HCT116 (cell line): ENCODE data around the gene BOC. TPM values are rescaled to one million over a fixed set of nuclear protein-coding genes. Genes with fewer than 3 reads are reported as not detected.

Experiments
- ATAC-seq: fragments of 200-7000 bp; cut with Tn5 transposase; 2 replicates; pipeline ENCODE4 v1.9.1; 2020; ENCODE audit warnings: mild to moderate bottlenecking, moderate library complexity
- BruUV-seq: library from RNA; stranded (reverse); fragments of 400-500 nt; replicated peaks from 2 replicates; lab custom pipeline; 2021; lab: Mats Ljungman, UMichigan
- CTCF ChIA-PET: fragments of 300-600 bp; sonication (Branson Sonifier 250); formaldehyde crosslinking; loops from one replicate; lab custom pipeline; 2021; ENCODE audit warnings: antibody characterized with exemption; lab: Charles Lee
- POLR2A ChIA-PET: fragments of 300-600, 350-600 bp; sonication (Branson Sonifier 250); formaldehyde crosslinking; loops from one replicate; lab custom pipeline; 2021; ENCODE audit warnings: antibody characterized with exemption; lab: Charles Lee
- RAD21 ChIA-PET, 2 experiments: fragments of 300-600 bp; sonication (Branson Sonifier 250); formaldehyde crosslinking; loops; one replicate each; lab custom pipeline; 2023; ENCODE audit warnings: low total read pairs in 2 of 2; ENCODE audit not compliant: uncharacterized antibody in 2 of 2, unreplicated experiment in 2 of 2, low non-redundant PET in 1 of 2; lab: Charles Lee
- DNase-seq: peaks from one replicate; pipeline ENCODE4 v3.0.0-alpha.2; 2010; ENCODE audit warnings: low read depth, low spot score
- H2AFZ ChIP-seq: fragments of 200-600 bp; shearing (Covaris generic), sonication (generic); 2 replicates; pipeline ENCODE4 v1.6.1; 2017; ENCODE audit warnings: low read depth, mixed run types, mixed read lengths, antibody characterized with exemption, low read length; ENCODE audit not compliant: poor library complexity, severe bottlenecking
- H3K27ac ChIP-seq: 2 replicates; pipeline ENCODE4 v1.5.1; 2012; ENCODE audit warnings: low read depth, low read length
- H3K27me3 ChIP-seq: fragments of 200-600 bp; sonication (generic); 2 replicates; pipeline ENCODE4 v1.6.1; 2016; ENCODE audit warnings: mixed run types, low read length, mixed read lengths; ENCODE audit not compliant: insufficient read depth
- H3K36me3 ChIP-seq, 2 experiments: fragments of 200-500 bp in 1 of 2; fragments of 200-600 bp in 1 of 2; sonication (Bioruptor generic) in 1 of 2; sonication (generic) in 1 of 2; 2 replicates each; pipeline versions ENCODE4 v1.5.1 to v1.6.1; 2014 to 2016; ENCODE audit warnings: low read length in 2 of 2, inconsistent platforms in 1 of 2, mixed read lengths in 1 of 2, mixed run types in 1 of 2; ENCODE audit not compliant: insufficient read depth in 2 of 2, control insufficient read depth in 1 of 2
- H3K4me1 ChIP-seq, 2 experiments: fragments of 200-600 bp in 1 of 2; sonication (generic) in 1 of 2; 2 replicates each; pipeline versions ENCODE4 v1.5.1 to v1.6.1; 2012 to 2017; ENCODE audit warnings: low read length in 2 of 2, inconsistent platforms in 1 of 2, mild to moderate bottlenecking in 1 of 2, mixed read lengths in 1 of 2, mixed run types in 1 of 2, moderate library complexity in 1 of 2; ENCODE audit not compliant: insufficient read depth in 2 of 2, control insufficient read depth in 1 of 2
- H3K4me2 ChIP-seq: fragments of 200-600 bp; sonication (generic); 2 replicates; pipeline ENCODE4 v1.6.1; 2017; ENCODE audit warnings: mixed run types, low read length, mixed read lengths
- H3K4me3 ChIP-seq, 2 experiments: fragments of 200-600 bp in 1 of 2; sonication (generic) in 1 of 2; replicated peaks in 1 of 2; 2 replicates each; pipeline ENCODE4 v1.5.1; 2011 to 2016; ENCODE audit warnings: low read length in 2 of 2, control low read depth in 1 of 2, low read depth in 1 of 2, mild to moderate bottlenecking in 1 of 2, mixed read lengths in 1 of 2, mixed run types in 1 of 2
- H3K79me2 ChIP-seq: fragments of 200-600 bp; sonication (generic); 2 replicates; pipeline ENCODE4 v1.6.1; 2017; ENCODE audit warnings: mild to moderate bottlenecking, mixed run types, low read length, moderate library complexity, mixed read lengths; ENCODE audit not compliant: insufficient read depth
- H3K9ac ChIP-seq: fragments of 200-600 bp; sonication (generic); 2 replicates; pipeline ENCODE4 v1.6.1; 2016; ENCODE audit warnings: low read length, mixed read lengths
- H3K9me2 ChIP-seq: fragments of 200-600 bp; sonication (generic), shearing (Covaris generic); 2 replicates; pipeline ENCODE4 v1.6.1; 2017; ENCODE audit warnings: mixed run types, mild to moderate bottlenecking, moderate library complexity; ENCODE audit not compliant: insufficient read depth
- H3K9me3 ChIP-seq, 2 experiments: fragments of 200-500 bp in 1 of 2; fragments of 200-600 bp in 1 of 2; sonication (Bioruptor generic) in 1 of 2; sonication (generic) in 1 of 2; 2 replicates each; pipeline ENCODE4 v1.6.1; 2014 to 2017; ENCODE audit warnings: low read length in 2 of 2, mixed read lengths in 2 of 2, inconsistent platforms in 1 of 2, low read depth in 1 of 2, mild to moderate bottlenecking in 1 of 2, mixed run types in 1 of 2, moderate library complexity in 1 of 2; ENCODE audit not compliant: control insufficient read depth in 1 of 2, insufficient read depth in 1 of 2
- H4K20me1 ChIP-seq: fragments of 200-600 bp; sonication (generic), shearing (Covaris generic); 2 replicates; pipeline ENCODE4 v1.6.1; 2017; ENCODE audit warnings: mixed run types, mild to moderate bottlenecking, moderate library complexity; ENCODE audit not compliant: insufficient read depth
- ATF3 ChIP-seq: IDR thresholded peaks from 2 replicates; pipeline ENCODE4 v1.6.1; 2012
- CBX3 ChIP-seq: IDR thresholded peaks from 2 replicates; pipeline ENCODE4 v1.6.1; 2012; ENCODE audit warnings: low read depth
- CTCF ChIP-seq, 3 experiments: fragments of 200-600 bp in 1 of 3; sonication (generic) in 1 of 3; IDR thresholded peaks in 2 of 3; conservative IDR thresholded peaks in 1 of 3; 2 replicates each; pipeline ENCODE4 v1.5.1; 2012 to 2017; ENCODE audit warnings: low read depth in 2 of 3, low read length in 2 of 3, antibody characterized with exemption in 1 of 3, borderline replicate concordance in 1 of 3, control low read depth in 1 of 3, mild to moderate bottlenecking in 1 of 3, mixed read lengths in 1 of 3, mixed run types in 1 of 3, moderate library complexity in 1 of 3; ENCODE audit not compliant: insufficient read depth in 1 of 3
- EGR1 ChIP-seq: IDR thresholded peaks from 2 replicates; pipeline ENCODE4 v1.6.1; 2012; ENCODE audit warnings: low read depth
- ELF1 ChIP-seq: IDR thresholded peaks from 2 replicates; pipeline ENCODE4 v1.6.1; 2012; ENCODE audit warnings: low read depth, borderline replicate concordance
- MAX ChIP-seq: IDR thresholded peaks from 2 replicates; pipeline ENCODE4 v1.6.1; 2012
- SP1 ChIP-seq: IDR thresholded peaks from 2 replicates; pipeline ENCODE4 v1.6.1; 2012; ENCODE audit warnings: low read depth
- ZNF274 ChIP-seq: fragments of 200-500 bp; sonication (Bioruptor generic); IDR thresholded peaks from 2 replicates; pipeline ENCODE4 v1.6.1; 2014; ENCODE audit warnings: mild to moderate bottlenecking, low read depth, low read length, inconsistent platforms
- intact Hi-C: fragments of 100-400 bp; cut with micrococcal nuclease; formaldehyde crosslinking; loops from 2 replicates; pipeline ENCODE4 v1.10.0; 2022
- total RNA-seq: library from RNA; stranded (reverse); gene quantifications from one replicate; pipeline ENCODE4 v1.2.1, GENCODE V29; 2021; ENCODE audit not compliant: unreplicated experiment

BOC gene
- total RNA-seq, 1 experiment from 2014 or later: 3.3 TPM

- no peak overlapping the region for H3K27ac ChIP-seq
- no peaks in the 10 kb centered on the region for H3K4me1 ChIP-seq
- no peaks in the 10 kb centered on the region for H3K9me3 ChIP-seq
- no peaks in the 10 kb centered on the region for H4K20me1 ChIP-seq
- no peak overlapping the region for H3K4me2 ChIP-seq
- H3K36me3 ChIP-seq: no peaks in the 10 kb centered on the region
- no peaks in the 10 kb centered on the region for H3K9me2 ChIP-seq
- H2AFZ ChIP-seq: no peak overlapping the region
- RAD21 ChIA-PET: no interaction called here
- ATAC-seq (no peak), DNase-seq (no peak)
- POLR2A ChIA-PET: no interaction called here
- no peaks in the 10 kb centered on the region; the same call in 1 of the 2 replicates for H3K27me3 ChIP-seq
- no peak overlapping the region for H3K9ac ChIP-seq
- CTCF ChIA-PET: interaction anchor here (1.1 kb wide), 1 partner anchor 20 kb away, joined by 3 read pairs; no protein-coding TSS in a partner anchor
- no peak for TF ChIP-seq ELF1
- no peaks in the 10 kb centered on the region for H3K79me2 ChIP-seq
- BruUV-seq: no TSS peak
- H3K4me3 ChIP-seq: no peak overlapping the region
- intact Hi-C loops: no loop called here
Observed at GRCh38 chr3:113268311-113268710, 57.0 kb downstream of the BOC start.

GRCh38 chr3:113268942-113269341, 57.6 kb downstream of the BOC start:
- CTCF ChIA-PET: interaction anchor here (1.1 kb wide), 1 partner anchor 19 kb away, joined by 3 read pairs; no protein-coding TSS in a partner anchor

More at GRCh38 chr3:113268942-113269341, 57.6 kb downstream of the BOC start:
- no peak overlapping the region for H3K27ac ChIP-seq
- no peak overlapping the region for H3K9ac ChIP-seq
- no peaks in the 10 kb centered on the region for H3K4me1 ChIP-seq
- DNase-seq: no peak
- no peak overlapping the region for H3K4me3 ChIP-seq
- H3K9me3 ChIP-seq: no peaks in the 10 kb centered on the region
- ChIA-PET RAD21 (no interaction called here), POLR2A (no interaction called here)
- no peaks in the 10 kb centered on the region for H4K20me1 ChIP-seq
- H3K27me3 ChIP-seq: no peaks in the 10 kb centered on the region; the same call in 1 of the 2 replicates
- no TSS peak for BruUV-seq
- H3K36me3 ChIP-seq: no peaks in the 10 kb centered on the region
- ATAC-seq: no peak
- intact Hi-C loops: no loop called here
- H3K79me2 ChIP-seq: no peaks in the 10 kb centered on the region
- H3K9me2 ChIP-seq: no peaks in the 10 kb centered on the region
- no peak for TF ChIP-seq ATF3
- TF ChIP-seq MAX: no peak
- TF ChIP-seq CBX3: no peak
- TF ChIP-seq CTCF (IDR thresholded peaks at IDR 0.05 in 2 of 3, conservative IDR thresholded peaks at IDR 0.05 in 1 of 3; ENCODE audit: borderline replicate concordance in 1 of 3, insufficient read depth in 1 of 3, low read depth in 2 of 3, low read length in 2 of 3): no peak
- TF ChIP-seq EGR1: no peak
- no peak for TF ChIP-seq ZNF274
- TF ChIP-seq SP1: no peak
- H3K4me2 ChIP-seq: no peak overlapping the region
- H2AFZ ChIP-seq: no peak overlapping the region
